Measurements from ENCODE around the gene PDGFC.

- TF ChIP-seq PHF8 (CRISPR knock-in tag; IDR thresholded peaks at IDR 0.05) = no peak
- no peak for TF ChIP-seq MXI1 (IDR thresholded peaks at IDR 0.05; ENCODE audit: borderline replicate concordance, low read depth, low read length)
- no peak for TF ChIP-seq ZKSCAN8 (CRISPR knock-in tag; IDR thresholded peaks at IDR 0.05; ENCODE audit: borderline replicate concordance)
- TF ChIP-seq FOXM1 (CRISPR knock-in tag; IDR thresholded peaks at IDR 0.05) = no peak
- no peak for TF ChIP-seq ZNF660 (CRISPR knock-in tag; IDR thresholded peaks at IDR 0.05; ENCODE audit: borderline replicate concordance, low read depth)
- no peak for TF ChIP-seq TCF12 (IDR thresholded peaks at IDR 0.05)
- TF ChIP-seq TCF12 (CRISPR knock-in tag; IDR thresholded peaks at IDR 0.05) = no peak
- no peak for TF ChIP-seq ZNF567 (CRISPR knock-in tag; IDR thresholded peaks at IDR 0.05; ENCODE audit: borderline replicate concordance)
- no peak for TF ChIP-seq POLR2AphosphoS5 (IDR thresholded peaks at IDR 0.05; ENCODE audit: low read depth, low read length)
- TF ChIP-seq ZNF274 (CRISPR knock-in tag; IDR thresholded peaks at IDR 0.05) = no peak
- no peak for TF ChIP-seq EP300 (IDR thresholded peaks at IDR 0.05; ENCODE audit: low read depth in 2 of 2, low read length in 2 of 2)
- no peak for TF ChIP-seq EP300 (CRISPR knock-in tag; IDR thresholded peaks at IDR 0.05; ENCODE audit: borderline replicate concordance)
- TF ChIP-seq SNAI1 (CRISPR knock-in tag; IDR thresholded peaks at IDR 0.05; ENCODE audit: borderline replicate concordance) = no peak
Measured at GRCh38 chr4:157020882-157021281, 49.3 kb upstream of the PDGFC start.

Data from HepG2 (cell line).